Neural cell (in vitro differentiated cells): ENCODE measurements around the gene PAPOLA. TPM values are rescaled to one million over a fixed set of nuclear protein-coding genes. Genes with fewer than 3 reads are reported as not detected.

Source experiments
- H2AFZ ChIP-seq: fragments of 200-600, 300-800 bp; sonication (generic), shearing (Covaris generic); 2 replicates; pipeline ENCODE4 v1.6.0; 2014; ENCODE audit warnings: low read depth, mild to moderate bottlenecking, antibody characterized with exemption, low read length, moderate library complexity
- H3F3A ChIP-seq: fragments of 200-600 bp; shearing (Covaris generic); 2 replicates; pipeline ENCODE4 v1.6.1; 2016; ENCODE audit warnings: mild to moderate bottlenecking, moderate library complexity, mixed read lengths, antibody characterized with exemption, low read length; ENCODE audit not compliant: insufficient read depth, poor library complexity, severe bottlenecking
- H3K27ac ChIP-seq: fragments of 200-600, 300-800 bp; sonication (generic), shearing (Covaris generic); 2 replicates; pipeline ENCODE4 v1.5.1; 2014; ENCODE audit warnings: mild to moderate bottlenecking, low read length, moderate library complexity
- H3K27me3 ChIP-seq: fragments of 300-800, 200-600 bp; sonication (generic), shearing (Covaris generic); 2 replicates; pipeline ENCODE4 v1.6.0; 2014; ENCODE audit warnings: mild to moderate bottlenecking, low read depth, low read length, moderate library complexity; ENCODE audit not compliant: insufficient read depth
- H3K36me3 ChIP-seq: fragments of 300-800, 200-600 bp; sonication (generic), shearing (Covaris generic); 2 replicates; pipeline ENCODE4 v1.5.1; 2014; ENCODE audit warnings: mild to moderate bottlenecking, antibody characterized with exemption, low read length, moderate library complexity; ENCODE audit not compliant: insufficient read depth
- H3K4me2 ChIP-seq: fragments of 300-800, 200-600 bp; sonication (generic), shearing (Covaris generic); 2 replicates; pipeline ENCODE4 v1.6.0; 2014; ENCODE audit warnings: mild to moderate bottlenecking, low read length
- H3K4me3 ChIP-seq: fragments of 300-800, 200-600 bp; sonication (generic), shearing (Covaris generic); 2 replicates; pipeline ENCODE4 v1.5.1; 2014; ENCODE audit warnings: mild to moderate bottlenecking, low read length, moderate library complexity
- H3K79me2 ChIP-seq: fragments of 200-600 bp; shearing (Covaris generic); replicated peaks from 2 replicates; pipeline ENCODE4 v1.6.0; 2014; ENCODE audit warnings: mild to moderate bottlenecking, low read length, moderate library complexity; ENCODE audit not compliant: insufficient read depth
- H3K9ac ChIP-seq: fragments of 300-800, 200-600 bp; sonication (generic), shearing (Covaris generic); 2 replicates; pipeline ENCODE4 v1.6.1; 2016; ENCODE audit warnings: mild to moderate bottlenecking, low read length, mixed read lengths
- H3K9me2 ChIP-seq: fragments of 200-600 bp; shearing (Covaris generic); 2 replicates; pipeline ENCODE4 v1.6.1; 2016; ENCODE audit warnings: mild to moderate bottlenecking, low read length, mixed read lengths; ENCODE audit not compliant: insufficient read depth
- H3K9me3 ChIP-seq: fragments of 200-600, 300-800 bp; sonication (generic), shearing (Covaris generic); 2 replicates; pipeline ENCODE4 v1.6.1; 2016; ENCODE audit warnings: mild to moderate bottlenecking, mixed run types, low read length, moderate library complexity, mixed read lengths
- H4K20me1 ChIP-seq: fragments of 200-600 bp; shearing (Covaris generic); 2 replicates; pipeline ENCODE4 v1.6.1; 2016; ENCODE audit warnings: mild to moderate bottlenecking, mixed run types; ENCODE audit not compliant: insufficient read depth
- EP300 ChIP-seq: fragments of 450-650 bp; conservative IDR thresholded peaks from 2 replicates; pipeline ENCODE4 v1.6.1; 2014; ENCODE audit warnings: antibody characterized with exemption, mild to moderate bottlenecking, moderate library complexity; ENCODE audit not compliant: poor library complexity, severe bottlenecking
- EZH2 ChIP-seq: fragments of 200-600, 300-800 bp; shearing (Covaris generic), sonication (generic); IDR thresholded peaks from 2 replicates; pipeline ENCODE4 v1.6.1; 2014; ENCODE audit warnings: antibody characterized with exemption, low read length, borderline replicate concordance, mild to moderate bottlenecking; ENCODE audit not compliant: insufficient read depth, poor library complexity, severe bottlenecking
- MXI1 ChIP-seq: fragments of 450-650 bp; conservative IDR thresholded peaks from 2 replicates; pipeline ENCODE4 v1.6.1; 2014; ENCODE audit warnings: antibody characterized with exemption, mild to moderate bottlenecking; ENCODE audit not compliant: poor library complexity, severe bottlenecking
- POLR2AphosphoS5 ChIP-seq: IDR thresholded peaks from 2 replicates; pipeline ENCODE4 v1.6.1; 2012
- RAD21 ChIP-seq: fragments of 450-650 bp; conservative IDR thresholded peaks from 2 replicates; pipeline ENCODE4 v1.6.1; 2014; ENCODE audit warnings: antibody characterized with exemption, mild to moderate bottlenecking, moderate library complexity
- SMC3 ChIP-seq: fragments of 450-650 bp; conservative IDR thresholded peaks from 2 replicates; pipeline ENCODE4 v1.6.1; 2014; ENCODE audit warnings: antibody characterized with exemption, mild to moderate bottlenecking, moderate library complexity; ENCODE audit not compliant: poor library complexity
- TAF1 ChIP-seq: IDR thresholded peaks from 2 replicates; pipeline ENCODE4 v1.6.1; 2012; ENCODE audit warnings: low read depth
- polyA plus RNA-seq: library from polyadenylated mRNA; depleted of rRNA; stranded (reverse); fragments of >200 nt; gene quantifications from 2 replicates; pipeline ENCODE4 v1.2.3, GENCODE V29; 2014
- TF ChIP-seq, protein P1 (sequence below): fragments of 450-650 bp; IDR thresholded peaks from 2 replicates; pipeline ENCODE4 v1.5.1; 2014; ENCODE audit warnings: antibody characterized with exemption, mild to moderate bottlenecking, moderate library complexity; ENCODE audit not compliant: poor library complexity, severe bottlenecking
- TF ChIP-seq, protein P2 (sequence below): IDR thresholded peaks from 2 replicates; pipeline ENCODE4 v1.6.1; 2012; ENCODE audit warnings: borderline replicate concordance

PAPOLA gene
- polyA plus RNA-seq, 1 donor from 2014 or later, result 150 TPM

DNA sequence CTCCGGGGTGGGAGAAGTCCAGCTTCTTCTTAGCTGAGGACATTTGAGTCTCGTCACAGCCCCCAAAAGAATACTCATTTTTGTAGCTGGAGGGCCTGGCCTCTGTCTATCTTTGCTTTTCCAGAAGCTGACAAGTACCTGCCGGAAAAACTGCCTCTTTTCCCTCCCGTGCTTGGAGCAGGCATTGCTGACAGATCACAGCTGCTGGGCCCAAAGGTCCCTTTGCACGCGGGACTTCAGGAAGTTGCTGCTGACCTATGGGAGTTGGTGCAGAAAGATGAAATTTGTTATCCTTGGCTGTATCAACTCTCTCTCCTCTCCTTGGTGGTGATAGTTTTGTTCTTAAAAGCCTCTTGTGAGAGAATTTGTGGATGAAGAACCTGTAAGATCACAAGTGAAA lies 92.8 kb downstream of the PAPOLA start:
- Histone ChIP-seq H3K27me3 (no peaks in the 10 kb centered on the region), H3K9me3 (no peaks in the 10 kb centered on the region), H3K79me2 (no peaks in the 10 kb centered on the region), H4K20me1 (no peaks in the 10 kb centered on the region), H3K36me3 (no peaks in the 10 kb centered on the region), H3K27ac (no peak overlapping the region), H3F3A (no peaks in the 10 kb centered on the region), H3K4me2 (no peak overlapping the region), H3K9ac (no peak overlapping the region), H2AFZ (no peak overlapping the region), H3K9me2 (no peaks in the 10 kb centered on the region), H3K4me3 (no peak overlapping the region)
- TF ChIP-seq MXI1 (no peak), EP300 (no peak), EZH2 (no peak), POLR2AphosphoS5 (no peak), TAF1 (no peak), RAD21 (no peak), SMC3 (no peak)
- TF ChIP-seq, protein P1, sequence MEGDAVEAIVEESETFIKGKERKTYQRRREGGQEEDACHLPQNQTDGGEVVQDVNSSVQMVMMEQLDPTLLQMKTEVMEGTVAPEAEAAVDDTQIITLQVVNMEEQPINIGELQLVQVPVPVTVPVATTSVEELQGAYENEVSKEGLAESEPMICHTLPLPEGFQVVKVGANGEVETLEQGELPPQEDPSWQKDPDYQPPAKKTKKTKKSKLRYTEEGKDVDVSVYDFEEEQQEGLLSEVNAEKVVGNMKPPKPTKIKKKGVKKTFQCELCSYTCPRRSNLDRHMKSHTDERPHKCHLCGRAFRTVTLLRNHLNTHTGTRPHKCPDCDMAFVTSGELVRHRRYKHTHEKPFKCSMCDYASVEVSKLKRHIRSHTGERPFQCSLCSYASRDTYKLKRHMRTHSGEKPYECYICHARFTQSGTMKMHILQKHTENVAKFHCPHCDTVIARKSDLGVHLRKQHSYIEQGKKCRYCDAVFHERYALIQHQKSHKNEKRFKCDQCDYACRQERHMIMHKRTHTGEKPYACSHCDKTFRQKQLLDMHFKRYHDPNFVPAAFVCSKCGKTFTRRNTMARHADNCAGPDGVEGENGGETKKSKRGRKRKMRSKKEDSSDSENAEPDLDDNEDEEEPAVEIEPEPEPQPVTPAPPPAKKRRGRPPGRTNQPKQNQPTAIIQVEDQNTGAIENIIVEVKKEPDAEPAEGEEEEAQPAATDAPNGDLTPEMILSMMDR, result no peak
- TF ChIP-seq, protein P2, sequence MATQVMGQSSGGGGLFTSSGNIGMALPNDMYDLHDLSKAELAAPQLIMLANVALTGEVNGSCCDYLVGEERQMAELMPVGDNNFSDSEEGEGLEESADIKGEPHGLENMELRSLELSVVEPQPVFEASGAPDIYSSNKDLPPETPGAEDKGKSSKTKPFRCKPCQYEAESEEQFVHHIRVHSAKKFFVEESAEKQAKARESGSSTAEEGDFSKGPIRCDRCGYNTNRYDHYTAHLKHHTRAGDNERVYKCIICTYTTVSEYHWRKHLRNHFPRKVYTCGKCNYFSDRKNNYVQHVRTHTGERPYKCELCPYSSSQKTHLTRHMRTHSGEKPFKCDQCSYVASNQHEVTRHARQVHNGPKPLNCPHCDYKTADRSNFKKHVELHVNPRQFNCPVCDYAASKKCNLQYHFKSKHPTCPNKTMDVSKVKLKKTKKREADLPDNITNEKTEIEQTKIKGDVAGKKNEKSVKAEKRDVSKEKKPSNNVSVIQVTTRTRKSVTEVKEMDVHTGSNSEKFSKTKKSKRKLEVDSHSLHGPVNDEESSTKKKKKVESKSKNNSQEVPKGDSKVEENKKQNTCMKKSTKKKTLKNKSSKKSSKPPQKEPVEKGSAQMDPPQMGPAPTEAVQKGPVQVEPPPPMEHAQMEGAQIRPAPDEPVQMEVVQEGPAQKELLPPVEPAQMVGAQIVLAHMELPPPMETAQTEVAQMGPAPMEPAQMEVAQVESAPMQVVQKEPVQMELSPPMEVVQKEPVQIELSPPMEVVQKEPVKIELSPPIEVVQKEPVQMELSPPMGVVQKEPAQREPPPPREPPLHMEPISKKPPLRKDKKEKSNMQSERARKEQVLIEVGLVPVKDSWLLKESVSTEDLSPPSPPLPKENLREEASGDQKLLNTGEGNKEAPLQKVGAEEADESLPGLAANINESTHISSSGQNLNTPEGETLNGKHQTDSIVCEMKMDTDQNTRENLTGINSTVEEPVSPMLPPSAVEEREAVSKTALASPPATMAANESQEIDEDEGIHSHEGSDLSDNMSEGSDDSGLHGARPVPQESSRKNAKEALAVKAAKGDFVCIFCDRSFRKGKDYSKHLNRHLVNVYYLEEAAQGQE, result no peak

DNA sequence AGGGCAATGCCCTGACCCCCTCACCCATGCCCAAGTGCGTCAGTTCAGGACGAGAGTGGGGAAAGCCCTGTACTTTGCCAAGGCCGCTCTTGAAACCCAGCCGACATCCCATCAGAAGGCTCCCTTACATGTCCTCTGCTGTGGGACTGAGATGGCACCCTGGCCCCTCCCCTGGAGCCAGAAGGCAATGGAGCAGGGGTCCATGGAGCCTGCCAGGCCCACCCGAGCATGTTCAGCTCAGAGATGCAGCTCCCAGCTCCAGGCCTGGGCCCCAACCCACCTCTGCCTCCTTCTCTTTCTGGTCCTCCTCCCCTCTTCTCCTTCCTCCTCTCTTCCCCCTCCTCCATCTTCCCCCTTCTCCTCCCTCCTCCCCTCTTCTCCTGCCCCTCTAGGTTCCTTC lies 95.5 kb downstream of the PAPOLA start:
- TF ChIP-seq POLR2AphosphoS5, result no peak
- TF ChIP-seq EZH2, result no peak
- TF ChIP-seq MXI1, result no peak
- TF ChIP-seq TAF1, result no peak
- TF ChIP-seq RAD21, result no peak
- no peak for TF ChIP-seq SMC3
- TF ChIP-seq EP300, result no peak
- Histone ChIP-seq H4K20me1 (no peaks in the 10 kb centered on the region), H3K4me2 (no peak overlapping the region), H3K9ac (no peak overlapping the region), H3K27ac (no peak overlapping the region), H3K9me3 (no peaks in the 10 kb centered on the region), H3K36me3 (no peaks in the 10 kb centered on the region), H3K27me3 (no peaks in the 10 kb centered on the region), H3K9me2 (no peaks in the 10 kb centered on the region), H2AFZ (no peak overlapping the region), H3K4me3 (no peak overlapping the region), H3K79me2 (no peaks in the 10 kb centered on the region), H3F3A (no peaks in the 10 kb centered on the region)
